CD4-positive, alpha-beta T cell treated with Interleukin-12 subunit alpha and Interleukin-12 subunit beta, for 1 hour (primary cell): ENCODE measurements around the gene EPS8L3.

ENCODE experiments used
- DNase-seq: peaks from one replicate; pipeline ENCODE4 v3.0.0-alpha.2; 2020

EPS8L3 gene

GRCh38 chr1:109792056-109792831 is 28.5 kb upstream of the EPS8L3 start:
- no peak for DNase-seq

GRCh38 chr1:109791495-109792043 is 27.8 kb upstream of the EPS8L3 start:
- DNase-seq = no peak

- DNase-seq = peak; percentile 81
Observed at GRCh38 chr1:109790735-109791494, 27.2 kb upstream of the EPS8L3 start.

GRCh38 chr1:109790329-109790728 is 26.6 kb upstream of the EPS8L3 start:
- DNase-seq = no peak

- DNase-seq = no peak
Observed at GRCh38 chr1:109789551-109790180, 25.9 kb upstream of the EPS8L3 start.

- no peak for DNase-seq
Observed at GRCh38 chr1:109788695-109789521, 25.2 kb upstream of the EPS8L3 start.

- peak; percentile 27 for DNase-seq
Observed at GRCh38 chr1:109787845-109788601, 24.3 kb upstream of the EPS8L3 start.

- DNase-seq = no peak
Observed at GRCh38 chr1:109787211-109787844, 23.6 kb upstream of the EPS8L3 start.

- DNase-seq = no peak
Observed at GRCh38 chr1:109786531-109787021, 22.9 kb upstream of the EPS8L3 start.

GRCh38 chr1:109786112-109786480 is 22.4 kb upstream of the EPS8L3 start:
- DNase-seq = no peak

GRCh38 chr1:109785446-109786111 is 21.9 kb upstream of the EPS8L3 start:
- no peak for DNase-seq

- no peak for DNase-seq
Observed at GRCh38 chr1:109784551-109785252, 21.0 kb upstream of the EPS8L3 start.

- DNase-seq = no peak
Observed at GRCh38 chr1:109783436-109783835, 19.7 kb upstream of the EPS8L3 start.

GRCh38 chr1:109782927-109783326 is 19.2 kb upstream of the EPS8L3 start:
- no peak for DNase-seq

- no peak for DNase-seq
Observed at GRCh38 chr1:109782514-109782913, 18.8 kb upstream of the EPS8L3 start.

GRCh38 chr1:109781806-109782205 is 18.1 kb upstream of the EPS8L3 start:
- no peak for DNase-seq

- DNase-seq = no peak
Observed at GRCh38 chr1:109780982-109781381, 17.3 kb upstream of the EPS8L3 start.

GRCh38 chr1:109777980-109778625 is 14.4 kb upstream of the EPS8L3 start:
- DNase-seq = no peak

- DNase-seq = no peak
Observed at GRCh38 chr1:109777436-109777835, 13.7 kb upstream of the EPS8L3 start.
